Psoas muscle (tissue), 8 donors: ENCODE data around the gene SLC38A1. TPM values are rescaled to one million over a fixed set of nuclear protein-coding genes. Genes with fewer than 3 reads are reported as not detected.

Source experiments
- ATAC-seq, 4 donors: fragments of 200-7000 bp; cut with Tn5 transposase; one replicate each; pipeline ENCODE4 v1.9.1; 2020; ENCODE audit warnings: moderate library complexity in 3 of 4, mild to moderate bottlenecking in 2 of 4
- DNase-seq, 2 donors: peaks; one replicate each; pipeline ENCODE4 v3.0.0-alpha.2; 2020
- H3K27ac ChIP-seq: fragments of 200-600 bp; one replicate; pipeline ENCODE4 v1.8.0; 2022
- H3K27me3 ChIP-seq, 3 donors: fragments of 200-600 bp in 1 of 3; one replicate each; pipeline versions ENCODE4 v1.6.1 to v1.8.0; 2013 to 2022; ENCODE audit warnings: low read length in 2 of 3, mild to moderate bottlenecking in 2 of 3, moderate library complexity in 1 of 3; ENCODE audit not compliant: insufficient read depth in 3 of 3
- H3K36me3 ChIP-seq, 2 donors: fragments of 200-600 bp in 1 of 2; one replicate each; pipeline versions ENCODE4 v1.6.1 to v1.8.0; 2013 to 2022; ENCODE audit warnings: low read depth in 1 of 2, mild to moderate bottlenecking in 1 of 2, moderate library complexity in 1 of 2; ENCODE audit not compliant: insufficient read depth in 1 of 2
- H3K4me1 ChIP-seq: fragments of 200-600 bp; one replicate; pipeline ENCODE4 v1.8.0; 2022
- H3K4me3 ChIP-seq: fragments of 200-600 bp; one replicate; pipeline ENCODE4 v1.8.0; 2022; ENCODE audit warnings: mild to moderate bottlenecking
- H3K9me3 ChIP-seq: fragments of 200-600 bp; one replicate; pipeline ENCODE4 v1.8.0; 2022
- WGBS, 3 donors: extraction: QIAGEN DNeasy Blood & Tissue Kit; methylation state at CpG; one replicate each; pipeline versions ENCODE4 v1.1.6 to v1.1.7; 2013; 5-methylcytosine and 5-hydroxymethylcytosine counted together
- intact Hi-C, 2 donors: fragments of 100-400 bp; cut with DNase I; formaldehyde crosslinking; loops; one replicate each; pipeline versions ENCODE4 v1.11.0 to v1.14.2; 2022
- polyA plus RNA-seq, 3 donors: library from polyadenylated mRNA; stranded (reverse); fragments of 200-250 nt; gene quantifications; one replicate each; pipeline ENCODE4 v1.2.3, GENCODE V29; 2013
- total RNA-seq, 4 donors: library from RNA; stranded (reverse); fragmentation: NEBNext Ultra II Directional in 2 of 4; extraction: Animal tissue kit (Norgen Biotek cat#: 25700) in 2 of 4; gene quantifications; one replicate each; pipeline versions ENCODE4 v1.2.1 to v1.2.4, GENCODE V29; 2021 to 2023
- TF ChIP-seq, protein P1 (sequence below): fragments of 200-600 bp; IDR thresholded peaks from one replicate; pipeline ENCODE4 v1.8.0; 2022; ENCODE audit warnings: antibody characterized with exemption
- donor health status: healthy with polysubstance abuse.
- donor health status: DM: no; HTN: no; CAD: no; lungs with moderate emphysema.
- donor health status: Bipolar disorder and iron deficiency.
- donor health status: healthy.
- donor health status: DM: yes; HTN: yes; CAD: no.
- donor health status: DM: no; HTN: no; CAD: no.
- donor health status: DM: no; HTN: no; CAD: no.
- donor health status: DM: yes; HTN: yes; CAD: no.

SLC38A1 gene
- total and polyA plus RNA-seq, 7 donors = 17.3 to 338 (median 50.6) TPM

- intact Hi-C loops = loop anchor here in 1 of 2 donors (10.0 kb wide), 1 partner anchor 701 kb away; no protein-coding TSS in a partner anchor
- no peaks in the 10 kb centered on the region for H3K27me3 ChIP-seq
- no peaks in the 10 kb centered on the region for H3K4me1 ChIP-seq
- H3K4me3 ChIP-seq = no peak overlapping the region
- TF ChIP-seq, protein P1, sequence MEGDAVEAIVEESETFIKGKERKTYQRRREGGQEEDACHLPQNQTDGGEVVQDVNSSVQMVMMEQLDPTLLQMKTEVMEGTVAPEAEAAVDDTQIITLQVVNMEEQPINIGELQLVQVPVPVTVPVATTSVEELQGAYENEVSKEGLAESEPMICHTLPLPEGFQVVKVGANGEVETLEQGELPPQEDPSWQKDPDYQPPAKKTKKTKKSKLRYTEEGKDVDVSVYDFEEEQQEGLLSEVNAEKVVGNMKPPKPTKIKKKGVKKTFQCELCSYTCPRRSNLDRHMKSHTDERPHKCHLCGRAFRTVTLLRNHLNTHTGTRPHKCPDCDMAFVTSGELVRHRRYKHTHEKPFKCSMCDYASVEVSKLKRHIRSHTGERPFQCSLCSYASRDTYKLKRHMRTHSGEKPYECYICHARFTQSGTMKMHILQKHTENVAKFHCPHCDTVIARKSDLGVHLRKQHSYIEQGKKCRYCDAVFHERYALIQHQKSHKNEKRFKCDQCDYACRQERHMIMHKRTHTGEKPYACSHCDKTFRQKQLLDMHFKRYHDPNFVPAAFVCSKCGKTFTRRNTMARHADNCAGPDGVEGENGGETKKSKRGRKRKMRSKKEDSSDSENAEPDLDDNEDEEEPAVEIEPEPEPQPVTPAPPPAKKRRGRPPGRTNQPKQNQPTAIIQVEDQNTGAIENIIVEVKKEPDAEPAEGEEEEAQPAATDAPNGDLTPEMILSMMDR = no peak
- ATAC-seq = no peak
- H3K36me3 ChIP-seq = no peaks in the 10 kb centered on the region
- DNase-seq = no peak
- 72 to 79% (median 74%) methylated on average over 2 of the region's 2 CpGs for WGBS, 3 donors
- no peaks in the 10 kb centered on the region for H3K9me3 ChIP-seq
- no peak overlapping the region for H3K27ac ChIP-seq
Observed at GRCh38 chr12:46133751-46134150, 135.1 kb downstream of the SLC38A1 start.

Other genes with a start within 250 kb of the SLC38A1 start
- gene SLC38A2, start 103.7 kb upstream of the SLC38A1 start, total RNA-seq = 100 to 1,000 TPM; 287 to 428 (median 331) TPM
- 100 to 1,000 TPM in 2 of 3 donors, 10 to 100 TPM in 1; 35.8 to 317 (median 180) TPM for gene SLC38A2, start 103.7 kb upstream of the SLC38A1 start, polyA plus RNA-seq